KMS-11 (cell line): ENCODE measurements around the gene OGT.

ENCODE experiments used
- H2AFZ ChIP-seq: fragments of 200-600 bp; sonication (generic); 2 replicates; pipeline ENCODE4 v1.6.1; 2016; ENCODE audit warnings: antibody characterized with exemption, mixed run types, low read depth
- H3K27ac ChIP-seq: fragments of 200-600 bp; sonication (generic); 2 replicates; pipeline ENCODE4 v1.6.1; 2016; ENCODE audit warnings: mild to moderate bottlenecking, mixed run types
- H3K27me3 ChIP-seq: fragments of 200-600 bp; sonication (generic); 2 replicates; pipeline ENCODE4 v1.6.1; 2017; ENCODE audit warnings: mild to moderate bottlenecking, low read depth, mixed run types, moderate library complexity; ENCODE audit not compliant: insufficient read depth
- H3K36me3 ChIP-seq: fragments of 200-600 bp; sonication (generic); 2 replicates; pipeline ENCODE4 v1.6.1; 2017; ENCODE audit warnings: mild to moderate bottlenecking, mixed run types; ENCODE audit not compliant: insufficient read depth
- H3K4me1 ChIP-seq: fragments of 200-600 bp; sonication (generic); 2 replicates; pipeline ENCODE4 v1.6.1; 2016; ENCODE audit warnings: mild to moderate bottlenecking, low read depth, mixed run types; ENCODE audit not compliant: poor library complexity, severe bottlenecking
- H3K4me2 ChIP-seq: fragments of 200-600 bp; sonication (generic); 2 replicates; pipeline ENCODE4 v1.7.0; 2016; ENCODE audit warnings: mild to moderate bottlenecking, mixed run types
- H3K4me3 ChIP-seq: fragments of 200-600 bp; sonication (generic); IDR thresholded peaks from 2 replicates; pipeline ENCODE4 v1.6.1; 2017; ENCODE audit warnings: low read depth, low read length, mixed read lengths; ENCODE audit not compliant: insufficient read depth
- H3K79me2 ChIP-seq: fragments of 200-600 bp; sonication (generic); 2 replicates; pipeline ENCODE4 v1.6.1; 2016; ENCODE audit warnings: low read depth, mixed run types; ENCODE audit not compliant: insufficient read depth
- H3K9ac ChIP-seq: fragments of 200-600 bp; sonication (generic); 2 replicates; pipeline ENCODE4 v1.6.1; 2016; ENCODE audit warnings: mild to moderate bottlenecking, mixed run types
- H4K20me1 ChIP-seq: fragments of 200-600 bp; sonication (generic); 2 replicates; pipeline ENCODE4 v1.6.1; 2016; ENCODE audit warnings: mild to moderate bottlenecking, mixed run types; ENCODE audit not compliant: insufficient read depth
- TF ChIP-seq, protein P1 (sequence below): fragments of 200-600 bp; sonication (generic); conservative IDR thresholded peaks from 2 replicates; pipeline ENCODE4 v1.6.1; 2017; ENCODE audit warnings: low read depth, mild to moderate bottlenecking, antibody characterized with exemption, low read length, moderate library complexity, mixed read lengths

The OGT gene

DNA sequence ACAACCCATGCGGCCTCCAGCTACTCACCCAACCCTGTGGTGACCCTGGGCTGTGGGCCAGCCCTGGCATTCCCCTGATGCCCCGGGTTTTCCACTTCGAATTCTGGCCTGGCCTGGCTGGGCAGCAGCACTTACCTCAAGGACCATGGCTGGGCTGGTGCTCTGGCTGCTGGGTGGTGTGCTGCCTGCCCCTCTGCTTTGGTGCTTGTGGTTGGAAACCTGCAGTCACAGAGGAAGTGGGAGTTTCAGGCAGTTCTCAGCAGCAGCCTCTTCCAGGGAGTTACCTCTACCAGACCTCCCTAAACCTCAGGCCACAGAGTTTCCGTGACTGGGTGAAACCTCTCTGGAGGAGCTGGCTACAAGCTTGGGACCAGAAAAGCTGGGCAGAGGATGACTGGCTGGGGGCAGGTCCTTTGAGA is 85.4 kb downstream of the OGT start, which contains the start of gene CXCR3:
TSS of gene CXCR3 (minus strand) at position 209 of the 419 bp plus-strand sequence. CDS start at position 147, 62 bp downstream.
- H3K4me1 ChIP-seq: peaks cover 54% of the 10 kb centered on the region
- no peaks in the 10 kb centered on the region for H3K36me3 ChIP-seq
- peak within 1 kb of the TSS; percentile 12; the same call in 1 of the 2 replicates for H3K9ac ChIP-seq
- H3K27ac ChIP-seq: peak within 1 kb of the TSS; percentile 58
- no peak within 1 kb of the TSS for H2AFZ ChIP-seq
- no peak within 1 kb of the TSS for H3K4me3 ChIP-seq
- peak within 1 kb of the TSS; percentile 63 for H3K4me2 ChIP-seq
- H3K27me3 ChIP-seq: no peaks in the 10 kb centered on the region
- TF ChIP-seq, protein P1, sequence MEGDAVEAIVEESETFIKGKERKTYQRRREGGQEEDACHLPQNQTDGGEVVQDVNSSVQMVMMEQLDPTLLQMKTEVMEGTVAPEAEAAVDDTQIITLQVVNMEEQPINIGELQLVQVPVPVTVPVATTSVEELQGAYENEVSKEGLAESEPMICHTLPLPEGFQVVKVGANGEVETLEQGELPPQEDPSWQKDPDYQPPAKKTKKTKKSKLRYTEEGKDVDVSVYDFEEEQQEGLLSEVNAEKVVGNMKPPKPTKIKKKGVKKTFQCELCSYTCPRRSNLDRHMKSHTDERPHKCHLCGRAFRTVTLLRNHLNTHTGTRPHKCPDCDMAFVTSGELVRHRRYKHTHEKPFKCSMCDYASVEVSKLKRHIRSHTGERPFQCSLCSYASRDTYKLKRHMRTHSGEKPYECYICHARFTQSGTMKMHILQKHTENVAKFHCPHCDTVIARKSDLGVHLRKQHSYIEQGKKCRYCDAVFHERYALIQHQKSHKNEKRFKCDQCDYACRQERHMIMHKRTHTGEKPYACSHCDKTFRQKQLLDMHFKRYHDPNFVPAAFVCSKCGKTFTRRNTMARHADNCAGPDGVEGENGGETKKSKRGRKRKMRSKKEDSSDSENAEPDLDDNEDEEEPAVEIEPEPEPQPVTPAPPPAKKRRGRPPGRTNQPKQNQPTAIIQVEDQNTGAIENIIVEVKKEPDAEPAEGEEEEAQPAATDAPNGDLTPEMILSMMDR: no peak
- no peaks in the 10 kb centered on the region for H4K20me1 ChIP-seq
- no peaks in the 10 kb centered on the region for H3K79me2 ChIP-seq

DNA sequence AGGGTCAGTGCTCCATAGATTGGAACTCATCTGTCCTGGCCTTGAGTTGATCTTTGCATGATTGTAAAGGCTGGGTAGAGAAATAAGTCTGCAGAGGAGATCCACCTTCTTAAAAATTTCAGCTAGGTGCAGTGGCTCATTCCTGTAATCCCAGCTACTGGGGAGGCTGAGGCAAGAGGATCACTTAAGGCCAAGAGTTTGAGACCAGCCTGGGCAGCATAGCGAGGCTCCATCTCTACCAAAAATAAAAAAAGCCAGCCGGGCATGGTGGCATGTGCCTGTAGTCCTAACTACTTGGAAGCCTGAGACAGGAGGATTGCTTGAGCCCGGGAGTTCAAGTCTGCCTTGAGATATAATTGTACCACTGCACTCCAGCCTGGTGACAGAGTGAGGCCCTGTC is 85.9 kb downstream of the OGT start:
- Histone ChIP-seq H3K9ac (no peak overlapping the region), H3K27me3 (no peaks in the 10 kb centered on the region), H3K4me3 (no peak overlapping the region), H3K4me1 (peaks cover 58% of the 10 kb centered on the region), H2AFZ (no peak overlapping the region), H3K27ac (peak overlapping the region; percentile 58), H4K20me1 (no peaks in the 10 kb centered on the region), H3K36me3 (no peaks in the 10 kb centered on the region), H3K79me2 (no peaks in the 10 kb centered on the region), H3K4me2 (peak overlapping the region; percentile 63)
- TF ChIP-seq, protein P1: no peak

DNA sequence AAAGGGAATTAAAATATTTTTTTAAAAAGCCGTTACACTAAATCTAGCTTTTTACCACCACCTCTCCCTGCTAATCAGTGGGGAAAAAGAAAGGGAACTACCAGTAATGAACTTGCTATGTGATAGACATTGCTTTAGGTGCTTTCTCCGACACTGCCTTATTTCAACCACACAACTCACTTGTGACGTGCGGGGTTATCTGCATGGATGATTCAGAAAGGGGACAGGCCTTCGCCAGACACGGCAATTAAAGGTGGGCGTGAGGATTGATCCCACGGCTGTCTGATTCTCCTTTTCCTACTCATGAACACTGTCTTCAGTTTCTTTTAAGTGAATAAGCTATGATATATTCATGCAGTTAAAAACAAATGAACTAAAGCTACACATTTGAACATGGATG is 86.3 kb downstream of the OGT start:
- Histone ChIP-seq H3K27me3 (no peaks in the 10 kb centered on the region), H4K20me1 (no peaks in the 10 kb centered on the region), H3K4me2 (peak overlapping the region; percentile 63; the same call in 1 of the 2 replicates), H3K36me3 (no peaks in the 10 kb centered on the region), H2AFZ (no peak overlapping the region), H3K79me2 (no peaks in the 10 kb centered on the region), H3K4me3 (no peak overlapping the region), H3K27ac (no peak overlapping the region), H3K9ac (no peak overlapping the region), H3K4me1 (peaks cover 62% of the 10 kb centered on the region)
- TF ChIP-seq, protein P1: no peak

DNA sequence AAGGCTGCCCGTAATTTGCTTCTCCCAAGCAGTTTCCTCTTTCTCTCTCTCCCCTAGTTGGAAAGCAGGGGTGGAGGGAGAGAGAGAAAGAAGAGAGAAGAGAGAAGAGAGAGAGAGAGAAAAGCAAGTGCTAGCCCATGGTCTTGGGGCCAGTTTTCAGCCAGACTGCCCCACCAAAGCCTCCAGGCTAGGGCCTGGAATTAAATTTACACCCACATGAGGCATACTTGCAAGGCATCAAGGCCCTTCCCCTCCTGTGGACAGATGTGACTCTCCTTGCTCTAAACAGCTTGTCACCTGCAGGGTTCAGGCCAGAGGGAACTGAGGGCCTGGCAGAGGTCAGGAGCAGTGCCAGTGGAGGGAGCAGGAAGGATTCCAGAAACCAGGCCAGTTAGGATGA is 87.1 kb downstream of the OGT start:
- H4K20me1 ChIP-seq: no peaks in the 10 kb centered on the region
- H3K36me3 ChIP-seq: no peaks in the 10 kb centered on the region
- no peaks in the 10 kb centered on the region for H3K79me2 ChIP-seq
- TF ChIP-seq, protein P1: no peak
- H3K27ac ChIP-seq: no peak overlapping the region
- H3K4me2 ChIP-seq: peak overlapping the region; percentile 63; the same call in 1 of the 2 replicates
- no peak overlapping the region for H3K4me3 ChIP-seq
- peaks cover 68% of the 10 kb centered on the region for H3K4me1 ChIP-seq
- no peak overlapping the region for H2AFZ ChIP-seq
- H3K27me3 ChIP-seq: no peaks in the 10 kb centered on the region
- no peak overlapping the region for H3K9ac ChIP-seq
